HepG2 (cell line): ENCODE results near the gene MLX. TPM values are rescaled to one million over a fixed set of nuclear protein-coding genes. Genes with fewer than 3 reads are reported as not detected.

Experiments used
- CENPX ChIP-seq: sonication (generic); formaldehyde crosslinking; IDR thresholded peaks from 2 replicates; pipeline ENCODE4 v1.9.0; 2021; ENCODE audit warnings: mild to moderate bottlenecking, missing genetic modification reagents, moderate library complexity
- DNMT3B ChIP-seq: conservative IDR thresholded peaks from 2 replicates; pipeline ENCODE4 v1.6.1; 2016; ENCODE audit warnings: missing biosample characterization, control low read depth
- FOXM1 ChIP-seq: sonication (generic); formaldehyde crosslinking; IDR thresholded peaks from 2 replicates; pipeline ENCODE4 v1.5.0; 2020; ENCODE audit warnings: missing genetic modification reagents
- HIVEP1 ChIP-seq: sonication (generic); formaldehyde crosslinking; IDR thresholded peaks from 2 replicates; pipeline ENCODE4 v1.4.0; 2020; ENCODE audit warnings: mild to moderate bottlenecking, missing genetic modification reagents
- HNRNPLL ChIP-seq: fragments of 200-400 bp; formaldehyde crosslinking; IDR thresholded peaks from 2 replicates; pipeline ENCODE4 v1.6.1; 2017; ENCODE audit warnings: mild to moderate bottlenecking, low read depth, low read length; ENCODE audit not compliant: poor library complexity, severe bottlenecking
- KLF15 ChIP-seq: sonication (generic); formaldehyde crosslinking; IDR thresholded peaks from 2 replicates; pipeline ENCODE4 v1.8.1; 2023; ENCODE audit warnings: borderline replicate concordance, mild to moderate bottlenecking, inconsistent platforms, missing genetic modification reagents, mixed read lengths
- MIXL1 ChIP-seq: IDR thresholded peaks from 2 replicates; pipeline ENCODE4 v1.6.1; 2016
- MYC ChIP-seq: sonication (generic); formaldehyde crosslinking; IDR thresholded peaks from 2 replicates; pipeline ENCODE4 v1.9.0; 2021; ENCODE audit warnings: missing genetic modification reagents, borderline replicate concordance
- NBN ChIP-seq: fragments of 450-650 bp; conservative IDR thresholded peaks from 2 replicates; pipeline ENCODE4 v1.6.1; 2017
- NFE2L1 ChIP-seq: sonication (generic); formaldehyde crosslinking; IDR thresholded peaks from 2 replicates; pipeline ENCODE4 v1.4.0; 2020; ENCODE audit warnings: missing genetic modification reagents, mild to moderate bottlenecking, borderline replicate concordance
- PCBP2 ChIP-seq: fragments of 200-400 bp; formaldehyde crosslinking; optimal IDR thresholded peaks from 2 replicates; pipeline ENCODE3; 2018; ENCODE audit warnings: low read length, low read depth; ENCODE audit not compliant: poor library complexity, severe bottlenecking
- PRMT3 ChIP-seq: sonication (generic); formaldehyde crosslinking; IDR thresholded peaks from 2 replicates; pipeline ENCODE4 v1.8.1; 2022; ENCODE audit warnings: low read depth, mild to moderate bottlenecking, moderate library complexity, missing genetic modification reagents, borderline replicate concordance
- SNAPC2 ChIP-seq: sonication (generic); formaldehyde crosslinking; IDR thresholded peaks from 2 replicates; pipeline ENCODE4 v1.8.1; 2022; ENCODE audit warnings: mild to moderate bottlenecking, missing genetic modification reagents
- TAF1 ChIP-seq: sonication (generic); formaldehyde crosslinking; IDR thresholded peaks from 2 replicates; pipeline ENCODE4 v1.4.0; 2020; ENCODE audit warnings: missing genetic modification reagents
- TFDP2 ChIP-seq: sonication (generic); formaldehyde crosslinking; IDR thresholded peaks from 2 replicates; pipeline ENCODE4 v1.4.0; 2020; ENCODE audit warnings: missing genetic modification reagents
- YEATS4 ChIP-seq: sonication (generic); formaldehyde crosslinking; IDR thresholded peaks from 2 replicates; pipeline ENCODE4 v1.4.0; 2020; ENCODE audit warnings: missing genetic modification reagents, borderline replicate concordance
- ZNF121 ChIP-seq: sonication (generic); formaldehyde crosslinking; IDR thresholded peaks from 2 replicates; pipeline ENCODE4 v1.5.0; 2020; ENCODE audit warnings: mild to moderate bottlenecking, missing genetic modification reagents
- ZNF639 ChIP-seq: conservative IDR thresholded peaks from 2 replicates; pipeline ENCODE4 v1.6.1; 2018; ENCODE audit warnings: missing genetic modification reagents
- ZNF713 ChIP-seq: sonication (generic); formaldehyde crosslinking; IDR thresholded peaks from 2 replicates; pipeline ENCODE4 v1.4.0; 2020; ENCODE audit warnings: mild to moderate bottlenecking, missing genetic modification reagents
- ZNF780A ChIP-seq: sonication (generic); formaldehyde crosslinking; IDR thresholded peaks from 2 replicates; pipeline ENCODE4 v1.8.0; 2022; ENCODE audit warnings: mild to moderate bottlenecking, missing genetic modification reagents, moderate library complexity
- ZSCAN22 ChIP-seq: sonication (generic); formaldehyde crosslinking; IDR thresholded peaks from 2 replicates; pipeline ENCODE4 v1.4.0; 2020; ENCODE audit warnings: mild to moderate bottlenecking, missing genetic modification reagents
- polyA plus RNA-seq, 8 experiments: library from polyadenylated mRNA; depleted of rRNA in 3 of 8; stranded (reverse) in 7 of 8; unstranded in 1 of 8; fragments of >200 nt; fragmentation: Illumina TruSeq in 4 of 8; extraction: Trizol in 4 of 8; gene quantifications; 2 replicates each; pipeline versions ENCODE4 v1.2.1 to v1.2.3, GENCODE V29; 2011 to 2016; ENCODE audit warnings: low read depth in 4 of 8, missing spikeins in 1 of 8, mixed read lengths in 1 of 8; ENCODE audit not compliant: insufficient read depth in 1 of 8
- total RNA-seq, 5 experiments: library from RNA; depleted of rRNA; stranded (reverse); fragments of >200 nt; fragmentation: Illumina TruSeq; extraction: Trizol; gene quantifications; 2 replicates each; pipeline ENCODE4 v1.2.3, GENCODE V29; 2016; ENCODE audit warnings: low read depth in 1 of 5
- TF ChIP-seq, protein P1 (sequence below): sonication (generic); formaldehyde crosslinking; IDR thresholded peaks from 2 replicates; pipeline ENCODE4 v1.5.1; 2020; ENCODE audit warnings: missing genetic modification reagents, mild to moderate bottlenecking, borderline replicate concordance
- TF ChIP-seq, protein P2 (sequence below): sonication (generic); formaldehyde crosslinking; IDR thresholded peaks from 2 replicates; pipeline ENCODE4 v1.5.1; 2020; ENCODE audit warnings: missing genetic modification reagents, mild to moderate bottlenecking, borderline replicate concordance
- TF ChIP-seq, protein P3 (sequence below): sonication (generic); formaldehyde crosslinking; IDR thresholded peaks from 2 replicates; pipeline ENCODE4 v1.5.0; 2020; ENCODE audit warnings: mild to moderate bottlenecking, low read depth, missing genetic modification reagents, borderline replicate concordance

MLX gene
- total and polyA plus RNA-seq, 2 of the 13 experiments (the other 11 are each of a cell fraction or from before 2014, with no cell fraction given) = 38.9 to 74.4 TPM

GRCh38 chr17:42536372-42537155 lies 30.3 kb upstream of the MLX start (continued):
- TF ChIP-seq HIVEP1 (CRISPR knock-in tag) (no peak), TAF1 (CRISPR knock-in tag) (peak; percentile 60), DNMT3B (CRISPR knock-in tag) (no peak), ZNF121 (CRISPR knock-in tag) (peak; percentile 10; the same call in 1 of the 2 replicates), NFE2L1 (CRISPR knock-in tag) (no peak), ZNF639 (CRISPR knock-in tag) (peak; percentile 82), MYC (peak; percentile 71; the same call in 1 of the 2 replicates), FOXM1 (no peak), KLF15 (CRISPR knock-in tag) (no peak), YEATS4 (CRISPR knock-in tag) (peak; percentile 84), TFDP2 (CRISPR knock-in tag) (no peak; the same call in none of the 2 replicates), MIXL1 (CRISPR knock-in tag) (peak; percentile 74; the same call in 1 of the 2 replicates), ZNF780A (CRISPR knock-in tag) (no peak), PCBP2 (no peak), ZNF713 (CRISPR knock-in tag) (0 out of 2 replicates have a peak, but pooled peaks have one; percentile 54), CENPX (CRISPR knock-in tag) (no peak), PRMT3 (CRISPR knock-in tag) (no peak; the same call in 1 of the 2 replicates), SNAPC2 (CRISPR knock-in tag) (peak; percentile 46; the same call in 1 of the 2 replicates), HNRNPLL (peak; percentile 75), NBN (no peak), ZSCAN22 (CRISPR knock-in tag) (no peak)
- TF ChIP-seq, protein P1, sequence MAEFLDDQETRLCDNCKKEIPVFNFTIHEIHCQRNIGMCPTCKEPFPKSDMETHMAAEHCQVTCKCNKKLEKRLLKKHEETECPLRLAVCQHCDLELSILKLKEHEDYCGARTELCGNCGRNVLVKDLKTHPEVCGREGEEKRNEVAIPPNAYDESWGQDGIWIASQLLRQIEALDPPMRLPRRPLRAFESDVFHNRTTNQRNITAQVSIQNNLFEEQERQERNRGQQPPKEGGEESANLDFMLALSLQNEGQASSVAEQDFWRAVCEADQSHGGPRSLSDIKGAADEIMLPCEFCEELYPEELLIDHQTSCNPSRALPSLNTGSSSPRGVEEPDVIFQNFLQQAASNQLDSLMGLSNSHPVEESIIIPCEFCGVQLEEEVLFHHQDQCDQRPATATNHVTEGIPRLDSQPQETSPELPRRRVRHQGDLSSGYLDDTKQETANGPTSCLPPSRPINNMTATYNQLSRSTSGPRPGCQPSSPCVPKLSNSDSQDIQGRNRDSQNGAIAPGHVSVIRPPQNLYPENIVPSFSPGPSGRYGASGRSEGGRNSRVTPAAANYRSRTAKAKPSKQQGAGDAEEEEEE (CRISPR knock-in tag) = 0 out of 2 replicates have a peak, but pooled peaks have one; percentile 35
- TF ChIP-seq, protein P2, sequence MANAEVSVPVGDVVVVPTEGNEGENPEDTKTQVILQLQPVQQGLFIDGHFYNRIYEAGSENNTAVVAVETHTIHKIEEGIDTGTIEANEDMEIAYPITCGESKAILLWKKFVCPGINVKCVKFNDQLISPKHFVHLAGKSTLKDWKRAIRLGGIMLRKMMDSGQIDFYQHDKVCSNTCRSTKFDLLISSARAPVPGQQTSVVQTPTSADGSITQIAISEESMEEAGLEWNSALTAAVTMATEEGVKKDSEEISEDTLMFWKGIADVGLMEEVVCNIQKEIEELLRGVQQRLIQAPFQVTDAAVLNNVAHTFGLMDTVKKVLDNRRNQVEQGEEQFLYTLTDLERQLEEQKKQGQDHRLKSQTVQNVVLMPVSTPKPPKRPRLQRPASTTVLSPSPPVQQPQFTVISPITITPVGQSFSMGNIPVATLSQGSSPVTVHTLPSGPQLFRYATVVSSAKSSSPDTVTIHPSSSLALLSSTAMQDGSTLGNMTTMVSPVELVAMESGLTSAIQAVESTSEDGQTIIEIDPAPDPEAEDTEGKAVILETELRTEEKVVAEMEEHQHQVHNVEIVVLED (CRISPR knock-in tag) = peak; percentile 70
- TF ChIP-seq, protein P3, sequence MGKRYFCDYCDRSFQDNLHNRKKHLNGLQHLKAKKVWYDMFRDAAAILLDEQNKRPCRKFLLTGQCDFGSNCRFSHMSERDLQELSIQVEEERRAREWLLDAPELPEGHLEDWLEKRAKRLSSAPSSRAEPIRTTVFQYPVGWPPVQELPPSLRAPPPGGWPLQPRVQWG = no peak
